GM21737 (cell line): ENCODE results near the gene MYH9.

Source experiments
- ATAC-seq: cut with Tn5 transposase; IDR thresholded peaks from one replicate; pipeline ENCODE4 v1.9.1; 2021; ENCODE audit warnings: mild to moderate bottlenecking, moderate library complexity; ENCODE audit not compliant: unreplicated experiment

The MYH9 gene

GRCh38 chr22:36319595-36320497, 67.9 kb downstream of the MYH9 start:
- no peak for ATAC-seq

- ATAC-seq: no peak
Measured at GRCh38 chr22:36318442-36318841, 69.3 kb downstream of the MYH9 start.

- ATAC-seq: no peak
Measured at GRCh38 chr22:36317658-36318271, 70.0 kb downstream of the MYH9 start.

GRCh38 chr22:36316419-36316818, 71.3 kb downstream of the MYH9 start:
- no peak for ATAC-seq

GRCh38 chr22:36315325-36315724, 72.4 kb downstream of the MYH9 start:
- no peak for ATAC-seq

- ATAC-seq: no peak
Measured at GRCh38 chr22:36311386-36312085, 76.2 kb downstream of the MYH9 start.

- ATAC-seq: no peak
Measured at GRCh38 chr22:36308880-36309279, 78.9 kb downstream of the MYH9 start.

- no peak for ATAC-seq
Measured at GRCh38 chr22:36306227-36306626, 81.5 kb downstream of the MYH9 start.

- ATAC-seq: no peak
Measured at GRCh38 chr22:36305813-36306212, 82.0 kb downstream of the MYH9 start.

GRCh38 chr22:36304429-36304828, 83.3 kb downstream of the MYH9 start:
- ATAC-seq: no peak

GRCh38 chr22:36303874-36304273, 83.9 kb downstream of the MYH9 start:
- ATAC-seq: no peak

GRCh38 chr22:36303115-36303467, 84.7 kb downstream of the MYH9 start:
- no peak for ATAC-seq

- ATAC-seq: no peak
Measured at GRCh38 chr22:36302439-36303114, 85.2 kb downstream of the MYH9 start.

GRCh38 chr22:36301851-36302250, 85.9 kb downstream of the MYH9 start:
- no peak for ATAC-seq

- peak; percentile 51 for ATAC-seq
Measured at GRCh38 chr22:36301384-36301828, 86.4 kb downstream of the MYH9 start.

GRCh38 chr22:36300396-36301212, 87.2 kb downstream of the MYH9 start:
- no peak for ATAC-seq

- no peak for ATAC-seq
Measured at GRCh38 chr22:36299911-36300310, 87.9 kb downstream of the MYH9 start.

- ATAC-seq: no peak
Measured at GRCh38 chr22:36299295-36299694, 88.5 kb downstream of the MYH9 start.

- no peak for ATAC-seq
Measured at GRCh38 chr22:36298601-36299000, 89.2 kb downstream of the MYH9 start.

- no peak for ATAC-seq
Measured at GRCh38 chr22:36298118-36298517, 89.6 kb downstream of the MYH9 start.
